ENCODE data around the gene FUZ.

Gene FUZ, protein sequence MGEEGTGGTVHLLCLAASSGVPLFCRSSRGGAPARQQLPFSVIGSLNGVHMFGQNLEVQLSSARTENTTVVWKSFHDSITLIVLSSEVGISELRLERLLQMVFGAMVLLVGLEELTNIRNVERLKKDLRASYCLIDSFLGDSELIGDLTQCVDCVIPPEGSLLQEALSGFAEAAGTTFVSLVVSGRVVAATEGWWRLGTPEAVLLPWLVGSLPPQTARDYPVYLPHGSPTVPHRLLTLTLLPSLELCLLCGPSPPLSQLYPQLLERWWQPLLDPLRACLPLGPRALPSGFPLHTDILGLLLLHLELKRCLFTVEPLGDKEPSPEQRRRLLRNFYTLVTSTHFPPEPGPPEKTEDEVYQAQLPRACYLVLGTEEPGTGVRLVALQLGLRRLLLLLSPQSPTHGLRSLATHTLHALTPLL

DNA sequence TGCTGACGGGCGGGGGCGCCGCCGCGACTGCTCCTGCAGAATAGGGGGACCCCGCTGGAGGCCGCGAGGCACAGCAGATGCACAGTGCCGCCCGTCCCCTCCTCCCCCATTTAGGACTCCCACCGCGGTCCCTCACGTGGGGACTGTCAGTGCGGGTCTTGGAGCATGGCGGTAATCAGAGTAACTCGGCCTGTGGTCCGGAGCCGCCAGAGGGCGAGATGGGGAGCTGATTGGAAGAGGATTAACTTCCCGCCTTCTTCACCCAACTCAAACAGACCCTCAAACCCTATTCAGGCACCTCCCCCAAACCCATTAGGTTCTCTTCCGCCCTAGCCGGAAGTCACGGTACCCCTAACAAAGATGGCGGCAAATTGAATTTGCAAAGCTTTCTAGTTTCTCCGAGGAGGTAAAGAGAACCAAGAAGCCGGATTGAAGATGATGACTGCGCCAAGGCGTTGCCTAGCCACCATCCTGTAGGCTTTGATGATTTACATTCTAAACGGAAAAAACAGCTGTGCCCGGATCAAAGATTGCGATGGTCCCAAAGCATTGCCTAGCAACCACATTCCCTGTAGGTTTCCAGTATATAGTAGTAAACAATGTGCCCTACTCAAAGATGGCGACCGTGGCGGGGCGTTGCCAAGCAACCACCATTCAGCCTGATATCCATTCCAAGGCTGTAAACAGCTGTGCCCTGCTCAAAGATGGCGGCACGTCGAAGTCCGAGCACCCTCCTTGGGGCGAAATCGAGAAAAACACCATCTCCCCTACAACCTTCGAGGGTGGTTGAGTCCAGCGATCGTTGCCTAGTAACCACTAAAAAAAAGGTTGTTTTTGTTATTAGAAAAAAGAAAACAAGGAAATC, at the start of gene FUZ:
FUZ (minus strand) TSS at position 296 of the 865 bp plus-strand sequence; CDS start at position 110, 186 bp downstream.
- H3K4me2 ChIP-seq (ENCODE audit: low read depth, low read length, poor library complexity, severe bottlenecking) = peak within 1 kb of the TSS; percentile 85
- peak within 1 kb of the TSS; percentile 69 for H3K4me3 ChIP-seq (ENCODE audit: insufficient read depth, low read length, poor library complexity, severe bottlenecking)
- no peaks in the 10 kb centered on the region for H3K27me3 ChIP-seq (ENCODE audit: low read length)
- H2AFZ ChIP-seq (ENCODE audit: low read depth, low read length, severe bottlenecking) = peak within 1 kb of the TSS; percentile 93
- H3K9ac ChIP-seq (ENCODE audit: low read length) = peak within 1 kb of the TSS; percentile 62
- no peaks in the 10 kb centered on the region for H3K79me2 ChIP-seq (ENCODE audit: insufficient read depth, low read length)
- peaks cover 26% of the 10 kb centered on the region for H3F3A ChIP-seq (ENCODE audit: insufficient read depth)
- TF ChIP-seq, protein P1, sequence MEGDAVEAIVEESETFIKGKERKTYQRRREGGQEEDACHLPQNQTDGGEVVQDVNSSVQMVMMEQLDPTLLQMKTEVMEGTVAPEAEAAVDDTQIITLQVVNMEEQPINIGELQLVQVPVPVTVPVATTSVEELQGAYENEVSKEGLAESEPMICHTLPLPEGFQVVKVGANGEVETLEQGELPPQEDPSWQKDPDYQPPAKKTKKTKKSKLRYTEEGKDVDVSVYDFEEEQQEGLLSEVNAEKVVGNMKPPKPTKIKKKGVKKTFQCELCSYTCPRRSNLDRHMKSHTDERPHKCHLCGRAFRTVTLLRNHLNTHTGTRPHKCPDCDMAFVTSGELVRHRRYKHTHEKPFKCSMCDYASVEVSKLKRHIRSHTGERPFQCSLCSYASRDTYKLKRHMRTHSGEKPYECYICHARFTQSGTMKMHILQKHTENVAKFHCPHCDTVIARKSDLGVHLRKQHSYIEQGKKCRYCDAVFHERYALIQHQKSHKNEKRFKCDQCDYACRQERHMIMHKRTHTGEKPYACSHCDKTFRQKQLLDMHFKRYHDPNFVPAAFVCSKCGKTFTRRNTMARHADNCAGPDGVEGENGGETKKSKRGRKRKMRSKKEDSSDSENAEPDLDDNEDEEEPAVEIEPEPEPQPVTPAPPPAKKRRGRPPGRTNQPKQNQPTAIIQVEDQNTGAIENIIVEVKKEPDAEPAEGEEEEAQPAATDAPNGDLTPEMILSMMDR (IDR thresholded peaks at IDR 0.05; ENCODE audit: insufficient read depth, low read length, poor library complexity, severe bottlenecking) = peak; percentile 22
- TF ChIP-seq EZH2phosphoT487 (conservative IDR thresholded peaks at IDR 0.05; ENCODE audit: low read length) = no peak
- peak within 1 kb of the TSS; percentile 55 for H3K27ac ChIP-seq (ENCODE audit: low read depth, low read length)
- no peaks in the 10 kb centered on the region for H3K9me3 ChIP-seq (ENCODE audit: insufficient read depth, low read length)
- no peaks in the 10 kb centered on the region for H4K20me1 ChIP-seq (ENCODE audit: low read depth, low read length)
- H3K36me3 ChIP-seq (ENCODE audit: low read length) = no peaks in the 10 kb centered on the region
- H3K9me2 ChIP-seq (replicated peaks; ENCODE audit: insufficient read depth, low read length) = no peaks in the 10 kb centered on the region

DNA sequence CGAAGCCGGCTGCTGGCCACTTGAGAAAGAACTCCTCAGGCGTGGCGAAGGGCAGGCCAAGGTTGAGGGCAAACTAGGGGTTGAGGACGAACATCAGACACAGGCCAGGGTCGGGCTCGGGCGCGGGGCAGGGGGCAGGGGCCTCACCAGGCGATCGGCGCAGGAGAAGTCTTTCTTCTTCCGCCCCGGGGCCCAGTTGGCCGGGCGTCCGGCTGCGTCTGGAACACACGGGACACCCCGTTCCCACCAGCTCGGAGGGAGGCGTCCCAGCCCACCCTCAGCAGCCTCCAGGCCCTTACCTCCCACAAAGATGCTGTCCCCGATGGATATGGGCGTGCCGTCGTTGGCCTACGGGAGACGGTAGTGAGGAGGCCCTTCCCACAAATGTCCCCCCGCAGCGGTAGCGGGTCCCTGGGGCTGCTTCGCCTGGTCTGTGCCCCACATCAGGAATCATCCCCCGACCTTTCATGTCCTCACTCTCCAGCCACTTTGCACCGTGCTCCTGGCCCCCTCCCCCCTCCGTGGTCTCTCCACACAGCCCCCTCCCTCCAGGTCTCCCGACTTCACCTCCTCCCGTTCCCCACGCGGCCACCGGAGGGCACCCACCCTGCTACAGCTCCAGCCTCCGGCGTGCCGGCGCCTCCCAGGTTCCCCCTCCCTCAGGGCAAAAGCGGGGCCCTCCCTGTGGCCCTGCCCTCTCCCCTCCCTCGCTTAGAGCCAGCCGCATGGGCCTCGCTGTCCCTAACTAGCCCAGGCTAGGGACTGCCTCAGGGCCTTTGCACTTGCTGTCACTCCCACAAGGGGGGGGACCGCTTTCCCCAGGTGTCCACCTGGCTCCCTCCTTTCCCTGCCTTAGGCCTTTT, 49.5 kb upstream of the FUZ start:
- no peaks in the 10 kb centered on the region for H3K27me3 ChIP-seq (ENCODE audit: low read length)
- TF ChIP-seq, protein P1 (IDR thresholded peaks at IDR 0.05; ENCODE audit: insufficient read depth, low read length, poor library complexity, severe bottlenecking) = peak; percentile 28
- no peak for TF ChIP-seq EZH2phosphoT487 (conservative IDR thresholded peaks at IDR 0.05; ENCODE audit: low read length)
- no peaks in the 10 kb centered on the region for H3K9me2 ChIP-seq (replicated peaks; ENCODE audit: insufficient read depth, low read length)
- H4K20me1 ChIP-seq (ENCODE audit: low read depth, low read length) = no peaks in the 10 kb centered on the region
- no peak overlapping the region for H3K4me2 ChIP-seq (ENCODE audit: low read depth, low read length, poor library complexity, severe bottlenecking)
- no peaks in the 10 kb centered on the region for H3K36me3 ChIP-seq (ENCODE audit: low read length)
- H3K9me3 ChIP-seq (ENCODE audit: insufficient read depth, low read length) = no peaks in the 10 kb centered on the region
- H3K27ac ChIP-seq (ENCODE audit: low read depth, low read length) = no peak overlapping the region
- H2AFZ ChIP-seq (ENCODE audit: low read depth, low read length, severe bottlenecking) = no peak overlapping the region
- peaks cover 2% of the 10 kb centered on the region; the same call in 1 of the 2 replicates for H3F3A ChIP-seq (ENCODE audit: insufficient read depth)
- H3K79me2 ChIP-seq (ENCODE audit: insufficient read depth, low read length) = peaks cover 24% of the 10 kb centered on the region
- no peak overlapping the region for H3K9ac ChIP-seq (ENCODE audit: low read length)
- H3K4me3 ChIP-seq (ENCODE audit: insufficient read depth, low read length, poor library complexity, severe bottlenecking) = no peak overlapping the region

DNA sequence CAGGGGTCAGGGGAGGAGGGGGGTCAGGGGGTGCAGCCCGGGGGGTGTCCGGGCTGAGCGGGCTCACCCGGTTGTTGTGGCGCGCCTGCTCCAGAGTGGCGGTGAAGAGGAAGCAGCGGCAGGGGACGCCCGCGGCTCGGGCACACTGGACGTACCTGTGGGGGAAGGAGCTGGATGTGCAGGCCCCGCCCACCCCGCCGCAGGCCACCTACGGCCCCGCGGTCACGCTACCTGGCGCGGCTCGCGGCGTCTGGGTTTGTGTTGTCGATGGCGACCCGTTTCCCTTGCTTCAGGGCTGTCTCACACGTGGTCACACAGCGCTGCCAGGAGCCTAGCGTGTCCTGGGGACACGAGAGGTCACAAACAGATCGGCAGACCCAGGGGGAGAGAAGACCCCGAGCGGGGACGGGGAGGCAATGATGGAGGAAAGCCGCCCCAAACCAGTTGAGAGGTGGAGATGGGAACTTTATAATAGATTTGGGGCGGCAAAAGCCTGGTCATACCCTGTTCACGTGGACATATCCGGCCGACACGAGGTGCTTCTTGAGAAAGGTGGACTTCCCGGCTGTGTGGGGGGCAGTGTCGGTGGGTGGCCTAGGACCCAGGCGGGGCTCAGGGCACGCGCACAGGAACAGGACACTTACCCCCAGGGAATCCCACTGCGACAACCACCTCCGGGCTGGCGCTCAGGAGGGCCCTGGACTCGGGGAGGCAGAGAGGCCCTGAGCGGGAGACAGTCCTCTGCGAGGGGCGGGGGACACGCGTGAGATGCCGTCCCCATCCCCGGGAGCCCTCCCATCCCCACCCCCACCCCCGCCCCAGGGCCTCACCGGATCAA, 48.7 kb upstream of the FUZ start:
- TF ChIP-seq EZH2phosphoT487 (conservative IDR thresholded peaks at IDR 0.05; ENCODE audit: low read length) = no peak
- TF ChIP-seq, protein P1 (IDR thresholded peaks at IDR 0.05; ENCODE audit: insufficient read depth, low read length, poor library complexity, severe bottlenecking) = no peak
- H3K9ac ChIP-seq (ENCODE audit: low read length) = no peak overlapping the region
- no peak overlapping the region for H3K4me3 ChIP-seq (ENCODE audit: insufficient read depth, low read length, poor library complexity, severe bottlenecking)
- no peak overlapping the region for H3K4me2 ChIP-seq (ENCODE audit: low read depth, low read length, poor library complexity, severe bottlenecking)
- peaks cover 23% of the 10 kb centered on the region for H3K79me2 ChIP-seq (ENCODE audit: insufficient read depth, low read length)
- H4K20me1 ChIP-seq (ENCODE audit: low read depth, low read length) = no peaks in the 10 kb centered on the region
- H2AFZ ChIP-seq (ENCODE audit: low read depth, low read length, severe bottlenecking) = no peak overlapping the region
- no peak overlapping the region for H3K27ac ChIP-seq (ENCODE audit: low read depth, low read length)
- H3K27me3 ChIP-seq (ENCODE audit: low read length) = no peaks in the 10 kb centered on the region
- no peaks in the 10 kb centered on the region for H3K9me3 ChIP-seq (ENCODE audit: insufficient read depth, low read length)
- H3K9me2 ChIP-seq (replicated peaks; ENCODE audit: insufficient read depth, low read length) = no peaks in the 10 kb centered on the region
- no peaks in the 10 kb centered on the region for H3K36me3 ChIP-seq (ENCODE audit: low read length)
- H3F3A ChIP-seq (ENCODE audit: insufficient read depth) = no peaks in the 10 kb centered on the region
